SK-MEL-5 (cell line): ENCODE results near the gene VPS13C. TPM values are rescaled to one million over a fixed set of nuclear protein-coding genes. Genes with fewer than 3 reads are reported as not detected.

Experiments used
- DNase-seq: peaks from one replicate; pipeline ENCODE4 v3.0.0-alpha.2; 2016; ENCODE audit warnings: low read depth, low spot score
- in situ Hi-C: cut with HindIII; loops from 2 replicates; pipeline ENCODE4 v1.10.0; 2016; ENCODE audit warnings: low sequenced_read_pairs, high pct_unique_total_duplicates, low pct_unique_long_range_greater_than_20kb
- total RNA-seq: library from RNA; depleted of rRNA; stranded (reverse); fragments of >200 nt; shearing (Covaris generic); gene quantifications from 2 replicates; pipeline ENCODE4 v1.2.3, GENCODE V29; 2014

VPS13C gene
- total RNA-seq, 1 experiment from 2014 or later = 31.5 TPM

GRCh38 chr15:61851955-61852354 lies 208.3 kb downstream of the VPS13C start:
- in situ Hi-C loops = no loop called here

GRCh38 chr15:61849447-61849846 lies 210.8 kb downstream of the VPS13C start:
- DNase-seq = no peak
- in situ Hi-C loops = no loop called here

More at GRCh38 chr15:61851955-61852354, 208.3 kb downstream of the VPS13C start:
- DNase-seq = no peak

GRCh38 chr15:61841466-61841865 lies 218.8 kb downstream of the VPS13C start:
- in situ Hi-C loops = no loop called here
- peak; percentile 36 for DNase-seq

- no peak for DNase-seq
- in situ Hi-C loops = no loop called here
Observed at GRCh38 chr15:61840090-61840489, 220.2 kb downstream of the VPS13C start.

- DNase-seq = no peak
- in situ Hi-C loops = no loop called here
Observed at GRCh38 chr15:61839546-61839945, 220.7 kb downstream of the VPS13C start.

GRCh38 chr15:61835496-61836106 lies 224.6 kb downstream of the VPS13C start:
- DNase-seq = peak; percentile 70
- in situ Hi-C loops = no loop called here

- in situ Hi-C loops = no loop called here
- no peak for DNase-seq
Observed at GRCh38 chr15:61835029-61835428, 225.2 kb downstream of the VPS13C start.

GRCh38 chr15:61834076-61834697 lies 226.1 kb downstream of the VPS13C start:
- in situ Hi-C loops = no loop called here
- peak; percentile 78 for DNase-seq

- in situ Hi-C loops = no loop called here
- DNase-seq = no peak
Observed at GRCh38 chr15:61832223-61832622, 228.0 kb downstream of the VPS13C start.

GRCh38 chr15:61831505-61831921 lies 228.7 kb downstream of the VPS13C start:
- no peak for DNase-seq
- in situ Hi-C loops = no loop called here

GRCh38 chr15:61830536-61831330 lies 229.5 kb downstream of the VPS13C start:
- in situ Hi-C loops = no loop called here
- no peak for DNase-seq

- DNase-seq = no peak
- in situ Hi-C loops = no loop called here
Observed at GRCh38 chr15:61829514-61829889, 230.7 kb downstream of the VPS13C start.

- DNase-seq = no peak
- in situ Hi-C loops = no loop called here
Observed at GRCh38 chr15:61828860-61829513, 231.3 kb downstream of the VPS13C start.

- in situ Hi-C loops = no loop called here
- peak; percentile 4 for DNase-seq
Observed at GRCh38 chr15:61828008-61828407, 232.2 kb downstream of the VPS13C start.

- in situ Hi-C loops = no loop called here
- DNase-seq = no peak
Observed at GRCh38 chr15:61827131-61827530, 233.1 kb downstream of the VPS13C start.

GRCh38 chr15:61824291-61824690 lies 236.0 kb downstream of the VPS13C start:
- DNase-seq = no peak
- in situ Hi-C loops = no loop called here

- no peak for DNase-seq
- in situ Hi-C loops = no loop called here
Observed at GRCh38 chr15:61822511-61822910, 237.7 kb downstream of the VPS13C start.

- in situ Hi-C loops = no loop called here
- no peak for DNase-seq
Observed at GRCh38 chr15:61820951-61821350, 239.3 kb downstream of the VPS13C start.
